Activated B cell treated with CpG ODN at 0.5 μM for 24 hours (primary cell): ENCODE results near the gene GDE1. TPM values are rescaled to one million over a fixed set of nuclear protein-coding genes. Genes with fewer than 3 reads are reported as not detected.

ENCODE experiments used
- ATAC-seq: fragments of 200-7000 bp; cut with Tn5 transposase; one replicate; pipeline ENCODE4 v1.10.0; 2021; ENCODE audit warnings: low read depth, mild to moderate bottlenecking, moderate library complexity
- CTCF ChIA-PET: fragments of 350-600 bp; sonication (Branson Sonifier 250); formaldehyde crosslinking; loops from one replicate; lab custom pipeline; 2021; ENCODE audit warnings: antibody characterized with exemption; lab: Charles Lee
- POLR2A ChIA-PET: fragments of 350-600 bp; sonication (Branson Sonifier 250); formaldehyde crosslinking; loops from one replicate; lab custom pipeline; 2021; ENCODE audit warnings: antibody characterized with exemption; lab: Charles Lee
- DNase-seq: peaks from one replicate; pipeline ENCODE4 v3.0.0; 2022
- H3K27ac Mint-ChIP-seq: one replicate; pipeline ENCODE4 v1.8.0; 2020; ENCODE audit warnings: mixed read lengths
- H3K27me3 Mint-ChIP-seq: one replicate; pipeline ENCODE4 v1.8.0; 2021; ENCODE audit warnings: mixed read lengths
- H3K36me3 Mint-ChIP-seq: one replicate; pipeline ENCODE4 v1.8.0; 2021; ENCODE audit warnings: low read depth, mixed read lengths
- H3K4me1 Mint-ChIP-seq: one replicate; pipeline ENCODE4 v1.8.0; 2021; ENCODE audit warnings: mixed read lengths
- H3K4me3 Mint-ChIP-seq: one replicate; pipeline ENCODE4 v1.8.0; 2020; ENCODE audit warnings: mild to moderate bottlenecking, mixed read lengths
- H3K9me3 Mint-ChIP-seq: one replicate; pipeline ENCODE4 v1.8.0; 2020; ENCODE audit warnings: mixed read lengths
- intact Hi-C: fragments of 100-400 bp; cut with micrococcal nuclease; formaldehyde crosslinking; loops from one replicate; pipeline ENCODE4 v1.15.1; 2024
- total RNA-seq: library from RNA; stranded (reverse); gene quantifications from 2 replicates; pipeline ENCODE4 v1.2.3, GENCODE V29; 2022
- TF ChIP-seq, protein P1 (sequence below): fragments of 200-600 bp; IDR thresholded peaks from one replicate; pipeline ENCODE4 v1.8.0; 2022; ENCODE audit warnings: antibody characterized with exemption, mild to moderate bottlenecking

Gene GDE1
- total RNA-seq, 1 donor from 2014 or later = 17.0 TPM

DNA sequence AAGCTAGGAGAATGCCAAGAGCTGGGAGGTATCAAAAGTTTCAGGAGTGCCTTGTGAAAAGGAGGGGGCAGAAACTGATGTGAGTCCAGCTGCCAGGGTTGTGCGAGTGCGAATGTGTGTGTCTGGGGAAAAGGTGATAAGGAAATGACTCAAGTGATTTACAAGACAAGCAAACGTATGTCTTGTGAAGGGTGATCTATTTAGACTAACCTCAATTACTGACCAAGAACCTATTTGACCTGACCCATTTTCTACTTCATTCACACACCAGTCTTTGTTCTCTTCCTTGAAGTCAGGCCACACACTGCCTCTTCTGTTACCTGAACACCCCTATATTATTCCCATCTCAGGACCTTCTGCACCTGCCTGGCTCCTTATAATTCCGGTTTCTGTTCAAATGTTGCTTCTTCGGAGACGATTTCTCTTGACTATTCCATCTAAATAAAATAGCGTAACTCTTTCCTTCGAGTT, 1.0 kb downstream of the GDE1 start:
- Mint-ChIP-seq H3K4me1 (peaks cover 43% of the 10 kb centered on the region), H3K4me3 (peak overlapping the region; percentile 95), H3K27ac (peak overlapping the region; percentile 89), H3K27me3 (no peaks in the 10 kb centered on the region), H3K36me3 (peaks cover 24% of the 10 kb centered on the region), H3K9me3 (no peaks in the 10 kb centered on the region)
- TF ChIP-seq, protein P1, sequence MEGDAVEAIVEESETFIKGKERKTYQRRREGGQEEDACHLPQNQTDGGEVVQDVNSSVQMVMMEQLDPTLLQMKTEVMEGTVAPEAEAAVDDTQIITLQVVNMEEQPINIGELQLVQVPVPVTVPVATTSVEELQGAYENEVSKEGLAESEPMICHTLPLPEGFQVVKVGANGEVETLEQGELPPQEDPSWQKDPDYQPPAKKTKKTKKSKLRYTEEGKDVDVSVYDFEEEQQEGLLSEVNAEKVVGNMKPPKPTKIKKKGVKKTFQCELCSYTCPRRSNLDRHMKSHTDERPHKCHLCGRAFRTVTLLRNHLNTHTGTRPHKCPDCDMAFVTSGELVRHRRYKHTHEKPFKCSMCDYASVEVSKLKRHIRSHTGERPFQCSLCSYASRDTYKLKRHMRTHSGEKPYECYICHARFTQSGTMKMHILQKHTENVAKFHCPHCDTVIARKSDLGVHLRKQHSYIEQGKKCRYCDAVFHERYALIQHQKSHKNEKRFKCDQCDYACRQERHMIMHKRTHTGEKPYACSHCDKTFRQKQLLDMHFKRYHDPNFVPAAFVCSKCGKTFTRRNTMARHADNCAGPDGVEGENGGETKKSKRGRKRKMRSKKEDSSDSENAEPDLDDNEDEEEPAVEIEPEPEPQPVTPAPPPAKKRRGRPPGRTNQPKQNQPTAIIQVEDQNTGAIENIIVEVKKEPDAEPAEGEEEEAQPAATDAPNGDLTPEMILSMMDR = no peak
- ATAC-seq (no peak), DNase-seq (no peak)
- intact Hi-C loops = loop anchor here (1.0 to 5.0 kb wide), 6 partner anchors 8 to 594 kb away; partner anchors contain the start of genes IQCK, KNOP1 and SMG1
- ChIA-PET POLR2A (interaction anchor here (0.7 to 1.0 kb wide), 3 partner anchors 12 to 310 kb away, joined by 3 to 6 read pairs (median 3); partner anchors contain the start of gene VPS35L), CTCF (interaction anchor here (0.6 kb wide), 1 partner anchor 69 kb away, joined by 3 read pairs; no protein-coding TSS in a partner anchor)

DNA sequence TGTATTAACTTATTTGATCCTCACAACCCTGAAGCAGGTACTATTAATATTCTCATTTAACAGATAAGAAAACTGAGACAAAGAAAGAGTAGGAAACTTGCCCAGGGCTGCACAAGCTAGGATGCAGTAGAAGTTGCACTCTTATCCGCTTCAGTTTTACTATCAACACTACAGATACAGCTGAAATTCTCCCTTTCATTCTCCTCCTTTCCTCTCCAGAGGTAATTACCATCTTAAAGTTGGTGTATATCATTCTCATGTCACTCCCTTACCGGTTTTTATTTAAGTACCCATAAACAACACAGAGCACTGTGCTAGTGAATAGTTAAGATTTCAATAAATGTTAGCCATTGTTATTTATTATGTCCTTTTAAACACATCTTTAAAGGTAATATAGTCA, 3.5 kb downstream of the GDE1 start:
- TF ChIP-seq, protein P1 = no peak
- POLR2A ChIA-PET = no interaction called here
- intact Hi-C loops = no loop called here
- ATAC-seq (no peak), DNase-seq (no peak)
- Mint-ChIP-seq H3K9me3 (no peaks in the 10 kb centered on the region), H3K27ac (no peak overlapping the region), H3K36me3 (peaks cover 35% of the 10 kb centered on the region), H3K4me1 (peaks cover 33% of the 10 kb centered on the region), H3K4me3 (no peak overlapping the region), H3K27me3 (no peaks in the 10 kb centered on the region)
- CTCF ChIA-PET = interaction anchor here (2.5 kb wide), 1 partner anchor 14 kb away, joined by 5 read pairs; no protein-coding TSS in a partner anchor

DNA sequence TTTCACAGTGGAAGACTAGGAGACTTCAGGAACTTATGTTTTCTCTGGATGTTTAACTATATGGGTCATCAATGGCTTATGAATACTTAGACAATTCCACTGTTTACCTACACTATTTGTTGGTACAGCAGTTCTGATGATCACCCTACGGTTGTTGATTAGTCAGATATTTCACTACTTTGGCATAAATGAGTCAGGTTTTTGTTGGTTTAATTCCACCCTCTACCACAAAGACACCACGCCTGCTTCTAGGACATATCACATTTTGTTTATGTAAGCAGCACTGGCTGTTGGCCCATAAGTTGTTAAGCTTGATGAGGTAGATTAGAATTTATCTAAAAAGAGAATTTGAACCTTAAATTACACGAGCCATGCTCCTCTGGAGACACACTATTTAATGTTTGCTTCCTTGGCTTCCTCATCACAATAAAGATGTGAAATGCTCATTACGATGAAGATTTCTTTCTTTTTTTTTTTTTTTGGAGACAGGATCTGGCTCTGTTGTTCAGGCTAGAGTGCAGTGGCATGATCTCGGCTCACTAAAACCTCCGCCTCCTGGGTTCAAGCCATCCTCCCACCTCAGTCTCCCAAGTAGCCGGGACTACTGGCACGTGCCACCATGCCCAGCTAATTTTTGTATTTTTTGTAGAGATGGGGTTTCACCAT, 4.3 kb downstream of the GDE1 start:
- ChIA-PET CTCF (interaction anchor here (2.5 kb wide), 1 partner anchor 14 kb away, joined by 5 read pairs; no protein-coding TSS in a partner anchor), POLR2A (no interaction called here)
- TF ChIP-seq, protein P1 = no peak
- no peaks in the 10 kb centered on the region for H3K27me3 Mint-ChIP-seq
- DNase-seq = no peak
- no peaks in the 10 kb centered on the region for H3K9me3 Mint-ChIP-seq
- peaks cover 36% of the 10 kb centered on the region for H3K4me1 Mint-ChIP-seq
- H3K27ac Mint-ChIP-seq = no peak overlapping the region
- no peak for ATAC-seq
- no peak overlapping the region for H3K4me3 Mint-ChIP-seq
- peaks cover 39% of the 10 kb centered on the region for H3K36me3 Mint-ChIP-seq
- intact Hi-C loops = no loop called here

DNA sequence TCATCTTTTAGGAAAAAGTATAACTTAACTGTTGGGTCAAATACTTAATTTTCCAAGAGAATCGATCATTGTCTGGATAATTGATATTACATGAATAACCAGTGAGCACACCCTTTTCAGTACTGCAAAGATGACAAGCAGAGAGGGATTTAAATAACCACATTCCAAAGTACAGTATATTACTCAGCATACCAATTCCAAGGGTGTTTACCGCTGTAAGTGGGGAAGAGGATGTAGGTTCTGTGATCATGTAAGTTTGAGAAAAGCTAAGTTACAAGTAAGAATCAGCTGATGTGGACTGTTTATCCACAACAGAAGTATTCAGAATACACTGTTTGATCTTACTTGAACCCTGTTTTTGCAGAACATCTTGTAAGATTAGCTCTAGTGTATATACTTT, 6.1 kb downstream of the GDE1 start:
- ChIA-PET POLR2A (interaction anchor here (0.7 kb wide), 1 partner anchor 32 kb away, joined by 3 read pairs; no protein-coding TSS in a partner anchor), CTCF (no interaction called here)
- peaks cover 44% of the 10 kb centered on the region for H3K36me3 Mint-ChIP-seq

More for the DNA sequence above, 6.1 kb downstream of the GDE1 start:
- Mint-ChIP-seq H3K27me3 (no peaks in the 10 kb centered on the region), H3K4me1 (peaks cover 30% of the 10 kb centered on the region), H3K9me3 (no peaks in the 10 kb centered on the region), H3K4me3 (no peak overlapping the region), H3K27ac (no peak overlapping the region)
- intact Hi-C loops = no loop called here
- ATAC-seq (no peak), DNase-seq (no peak)
- TF ChIP-seq, protein P1 = no peak
